ENCODE results near the gene IRS2. TPM values are rescaled to one million over a fixed set of nuclear protein-coding genes. Genes with fewer than 3 reads are reported as not detected.

Gene IRS2
- total and polyA plus RNA-seq, 7 experiments from 2014 or later: 2.7 to 94.9 (median 26.1) TPM

GRCh38 chr13:109816112-109816807 lies 29.9 kb upstream of the IRS2 start:
- POLR2A ChIA-PET: no interaction called here
- no peaks in the 10 kb centered on the region for H3K36me3 ChIP-seq (ENCODE audit: control insufficient read depth in 2 of 3, insufficient read depth in 3 of 3, low read length in 3 of 3)
- no peak overlapping the region for H3K27ac ChIP-seq (ENCODE audit: low read depth, low read length)
- peaks cover 0 to 4% (median 0%) of the 10 kb centered on the region in 5 donors for H3K36me3 Mint-ChIP-seq
- no peak for DNase-seq
- H3K9me3 Mint-ChIP-seq: no peaks in the 10 kb centered on the region
- H3K9me3 ChIP-seq (ENCODE audit: control insufficient read depth in 2 of 3, low read length in 3 of 3): no peaks in the 10 kb centered on the region
- no peak overlapping the region for H3K4me3 Mint-ChIP-seq
- intact Hi-C loops (cut with micrococcal nuclease): no loop called here
- no peaks in the 10 kb centered on the region for H3K27me3 ChIP-seq (ENCODE audit: control insufficient read depth in 2 of 2, insufficient read depth in 2 of 2, low read length in 2 of 2)
- CTCF ChIA-PET: no interaction called here
- no peak overlapping the region for H3K4me3 ChIP-seq (ENCODE audit: low read length)
- no peak overlapping the region for H3K27ac Mint-ChIP-seq
- H3K4me1 ChIP-seq (ENCODE audit: control insufficient read depth in 2 of 2, insufficient read depth in 2 of 2, low read length in 2 of 2): no peaks in the 10 kb centered on the region
- ATAC-seq: no peak
- H3K4me1 Mint-ChIP-seq: no peaks in the 10 kb centered on the region
- peaks cover 7 to 48% (median 34%) of the 10 kb centered on the region in 5 donors for H3K27me3 Mint-ChIP-seq

GRCh38 chr13:109815651-109816050 lies 29.3 kb upstream of the IRS2 start:
- H3K9me3 Mint-ChIP-seq: peaks cover 0 to 1% (median 0%) of the 10 kb centered on the region in 11 donors
- H3K27me3 Mint-ChIP-seq: peaks cover 2 to 41% (median 33%) of the 10 kb centered on the region in 5 donors
- no peaks in the 10 kb centered on the region for H3K4me1 ChIP-seq (ENCODE audit: control insufficient read depth in 2 of 2, insufficient read depth in 2 of 2, low read length in 2 of 2)
- no peaks in the 10 kb centered on the region for H3K4me1 Mint-ChIP-seq
- no peak for DNase-seq
- no peak overlapping the region for H3K27ac Mint-ChIP-seq
- ATAC-seq: no peak
- H3K36me3 Mint-ChIP-seq: peaks cover 0 to 4% (median 0%) of the 10 kb centered on the region in 5 donors
- no peak overlapping the region for H3K27ac ChIP-seq (ENCODE audit: low read depth, low read length)
- no peaks in the 10 kb centered on the region for H3K36me3 ChIP-seq (ENCODE audit: control insufficient read depth in 2 of 3, insufficient read depth in 3 of 3, low read length in 3 of 3)
- no peak overlapping the region for H3K4me3 Mint-ChIP-seq
- CTCF ChIA-PET: no interaction called here
- no peaks in the 10 kb centered on the region for H3K27me3 ChIP-seq (ENCODE audit: control insufficient read depth in 2 of 2, insufficient read depth in 2 of 2, low read length in 2 of 2)
- POLR2A ChIA-PET: no interaction called here
- no peak overlapping the region for H3K4me3 ChIP-seq (ENCODE audit: low read length)
- intact Hi-C loops (cut with micrococcal nuclease): no loop called here
- no peaks in the 10 kb centered on the region for H3K9me3 ChIP-seq (ENCODE audit: control insufficient read depth in 2 of 3, low read length in 3 of 3)

GRCh38 chr13:109813663-109814062 lies 27.3 kb upstream of the IRS2 start:
- Mint-ChIP-seq H3K4me1 (no peaks in the 10 kb centered on the region), H3K36me3 (peaks cover 0 to 4% (median 0%) of the 10 kb centered on the region in 5 donors), H3K9me3 (peaks cover 0 to 1% (median 0%) of the 10 kb centered on the region in 11 donors), H3K27ac (no peak overlapping the region), H3K27me3 (peaks cover 0 to 44% (median 25%) of the 10 kb centered on the region in 5 donors), H3K4me3 (no peak overlapping the region)
- ATAC-seq: no peak
- no peaks in the 10 kb centered on the region for H3K9me3 ChIP-seq (ENCODE audit: control insufficient read depth in 2 of 3, low read length in 3 of 3)
- no peak for DNase-seq
- H3K36me3 ChIP-seq (ENCODE audit: control insufficient read depth in 2 of 3, insufficient read depth in 3 of 3, low read length in 3 of 3): no peaks in the 10 kb centered on the region
- H3K27me3 ChIP-seq (ENCODE audit: control insufficient read depth in 2 of 2, insufficient read depth in 2 of 2, low read length in 2 of 2): no peaks in the 10 kb centered on the region
- H3K27ac ChIP-seq (ENCODE audit: low read depth, low read length): no peak overlapping the region
- ChIA-PET POLR2A (no interaction called here), CTCF (interaction anchor here (0.7 kb wide), 1 partner anchor 216 kb away, joined by 3 read pairs; no protein-coding TSS in a partner anchor)
- intact Hi-C loops (cut with micrococcal nuclease): no loop called here
- H3K4me1 ChIP-seq (ENCODE audit: control insufficient read depth in 2 of 2, insufficient read depth in 2 of 2, low read length in 2 of 2): no peaks in the 10 kb centered on the region
- no peak overlapping the region for H3K4me3 ChIP-seq (ENCODE audit: low read length)

- H3K4me3 ChIP-seq (ENCODE audit: low read length): no peak overlapping the region
- no peaks in the 10 kb centered on the region for H3K36me3 ChIP-seq (ENCODE audit: control insufficient read depth in 2 of 3, insufficient read depth in 3 of 3, low read length in 3 of 3)
- H3K27ac ChIP-seq (ENCODE audit: low read depth, low read length): no peak overlapping the region
- POLR2A ChIA-PET: no interaction called here
- ATAC-seq (no peak), DNase-seq (no peak)
- no peaks in the 10 kb centered on the region for H3K4me1 ChIP-seq (ENCODE audit: control insufficient read depth in 2 of 2, insufficient read depth in 2 of 2, low read length in 2 of 2)
- no peaks in the 10 kb centered on the region for H3K27me3 ChIP-seq (ENCODE audit: control insufficient read depth in 2 of 2, insufficient read depth in 2 of 2, low read length in 2 of 2)
- no peaks in the 10 kb centered on the region for H3K9me3 ChIP-seq (ENCODE audit: control insufficient read depth in 2 of 3, low read length in 3 of 3)
- Mint-ChIP-seq H3K27me3 (peaks cover 0 to 44% (median 19%) of the 10 kb centered on the region in 5 donors), H3K27ac (no peak overlapping the region), H3K4me3 (no peak overlapping the region), H3K9me3 (peaks cover 0 to 1% (median 0%) of the 10 kb centered on the region in 11 donors), H3K4me1 (no peaks in the 10 kb centered on the region), H3K36me3 (peaks cover 0 to 4% (median 0%) of the 10 kb centered on the region in 5 donors)
- intact Hi-C loops (cut with micrococcal nuclease): no loop called here
- CTCF ChIA-PET: no interaction called here
Observed at GRCh38 chr13:109812382-109812781, 26.0 kb upstream of the IRS2 start.

- H3K9me3 ChIP-seq (ENCODE audit: control insufficient read depth in 2 of 3, low read length in 3 of 3): no peaks in the 10 kb centered on the region
- no peak overlapping the region for H3K27ac ChIP-seq (ENCODE audit: low read depth, low read length)
- POLR2A ChIA-PET: no interaction called here
- H3K27me3 Mint-ChIP-seq: peaks cover 0 to 35% (median 21%) of the 10 kb centered on the region in 5 donors
- CTCF ChIA-PET: no interaction called here
- no peaks in the 10 kb centered on the region for H3K4me1 ChIP-seq (ENCODE audit: control insufficient read depth in 2 of 2, insufficient read depth in 2 of 2, low read length in 2 of 2)
- no peaks in the 10 kb centered on the region for H3K36me3 ChIP-seq (ENCODE audit: control insufficient read depth in 2 of 3, insufficient read depth in 3 of 3, low read length in 3 of 3)
- ATAC-seq: no peak
- H3K36me3 Mint-ChIP-seq: peaks cover 0 to 4% (median 0%) of the 10 kb centered on the region in 5 donors
- DNase-seq: no peak
- intact Hi-C loops (cut with micrococcal nuclease): no loop called here
- H3K27ac Mint-ChIP-seq: no peak overlapping the region
- H3K4me1 Mint-ChIP-seq: no peaks in the 10 kb centered on the region
- peaks cover 0 to 1% (median 0%) of the 10 kb centered on the region in 11 donors for H3K9me3 Mint-ChIP-seq
- no peaks in the 10 kb centered on the region for H3K27me3 ChIP-seq (ENCODE audit: control insufficient read depth in 2 of 2, insufficient read depth in 2 of 2, low read length in 2 of 2)
- no peak overlapping the region for H3K4me3 Mint-ChIP-seq
- H3K4me3 ChIP-seq (ENCODE audit: low read length): no peak overlapping the region
Observed at GRCh38 chr13:109810761-109811510, 24.6 kb upstream of the IRS2 start.

- Mint-ChIP-seq H3K4me3 (no peak overlapping the region), H3K4me1 (no peaks in the 10 kb centered on the region), H3K9me3 (peaks cover 0 to 1% (median 0%) of the 10 kb centered on the region in 11 donors), H3K36me3 (peaks cover 0 to 4% (median 0%) of the 10 kb centered on the region in 5 donors), H3K27me3 (peaks cover 2 to 37% (median 24%) of the 10 kb centered on the region in 5 donors), H3K27ac (no peak overlapping the region)
- no peaks in the 10 kb centered on the region for H3K36me3 ChIP-seq (ENCODE audit: control insufficient read depth in 2 of 3, insufficient read depth in 3 of 3, low read length in 3 of 3)
- intact Hi-C loops (cut with micrococcal nuclease): no loop called here
- H3K27ac ChIP-seq (ENCODE audit: low read depth, low read length): no peak overlapping the region
- no peak for DNase-seq
- H3K4me1 ChIP-seq (ENCODE audit: control insufficient read depth in 2 of 2, insufficient read depth in 2 of 2, low read length in 2 of 2): no peaks in the 10 kb centered on the region
- ChIA-PET CTCF (no interaction called here), POLR2A (no interaction called here)
- H3K27me3 ChIP-seq (ENCODE audit: control insufficient read depth in 2 of 2, insufficient read depth in 2 of 2, low read length in 2 of 2): no peaks in the 10 kb centered on the region
- H3K4me3 ChIP-seq (ENCODE audit: low read length): no peak overlapping the region
- H3K9me3 ChIP-seq (ENCODE audit: control insufficient read depth in 2 of 3, low read length in 3 of 3): no peaks in the 10 kb centered on the region
- no peak for ATAC-seq
Observed at GRCh38 chr13:109809216-109809932, 23.0 kb upstream of the IRS2 start.
